ENCODE data around the gene ATL3. TPM values are rescaled to one million over a fixed set of nuclear protein-coding genes. Genes with fewer than 3 reads are reported as not detected.

The ATL3 gene
- total RNA-seq, 1 experiment from 2014 or later, result 24.0 TPM

GRCh38 chr11:63592975-63593395 lies 78.2 kb downstream of the ATL3 start:
- no peak overlapping the region for H3K23ac ChIP-seq (ENCODE audit: insufficient read length, low read depth, low read length)
- no peaks in the 10 kb centered on the region for H3K23me2 ChIP-seq (ENCODE audit: insufficient read length, low read depth, low read length, poor library complexity, severe bottlenecking)
- H4K91ac ChIP-seq (ENCODE audit: insufficient read length, low read depth, low read length), result no peak overlapping the region
- peak; percentile 68 for TF ChIP-seq CTCF (conservative IDR thresholded peaks at IDR 0.05)
- H3K4me2 ChIP-seq (ENCODE audit: insufficient read depth, insufficient read length, low read length), result no peak overlapping the region
- no peak overlapping the region for H2AFZ ChIP-seq (ENCODE audit: low read length)
- no peak overlapping the region for H2BK12ac ChIP-seq (ENCODE audit: insufficient read length, low read depth, low read length)
- no peak overlapping the region for H2AK5ac ChIP-seq (ENCODE audit: insufficient read length, low read length)
- H3K9me3 ChIP-seq (ENCODE audit: control insufficient read depth, low read depth, low read length), result no peaks in the 10 kb centered on the region
- Mint-ChIP-seq H3K36me3 (ENCODE audit: insufficient read depth in 1 of 3, low read depth in 3 of 3) (peaks cover 25 to 99% (median 82%) of the 10 kb centered on the region in 3 experiments; a peak in 6 of 7 replicates), H3K27ac (peak overlapping the region in 1 of 3 experiments; percentile 53; a peak in 3 of 7 replicates), H3K9me3 (peaks cover 7 to 12% of the 10 kb centered on the region in 2 experiments), H3K4me3 (no peak overlapping the region), H3K4me1 (peaks cover 3 to 18% of the 10 kb centered on the region in 2 experiments; a peak in 2 of 4 replicates), H3K27me3 (ENCODE audit: low read depth) (no peaks in the 10 kb centered on the region)
- H2BK20ac ChIP-seq (ENCODE audit: low read depth, low read length, poor library complexity, severe bottlenecking), result no peak overlapping the region
- H4K20me1 ChIP-seq (ENCODE audit: control insufficient read depth, insufficient read depth, insufficient read length), result no peaks in the 10 kb centered on the region
- H2BK120ac ChIP-seq (ENCODE audit: low read depth, low read length, poor library complexity, severe bottlenecking), result no peak overlapping the region
- no peaks in the 10 kb centered on the region for H3K4me1 ChIP-seq (ENCODE audit: insufficient read depth, low read length)
- H3K9ac ChIP-seq (ENCODE audit: extremely low read depth, insufficient read length, low read length), result no peak overlapping the region
- H3K18ac ChIP-seq (ENCODE audit: insufficient read length, low read depth, low read length), result no peak overlapping the region
- no peaks in the 10 kb centered on the region for H3K27me3 ChIP-seq (ENCODE audit: insufficient read depth, low read length)
- H3K79me2 ChIP-seq (ENCODE audit: insufficient read depth, low read length), result no peaks in the 10 kb centered on the region
- no peak overlapping the region for H3K4ac ChIP-seq (ENCODE audit: low read depth, low read length)
- no peak overlapping the region for H3K27ac ChIP-seq (ENCODE audit: insufficient read length, low read depth, low read length)
- no peak overlapping the region for H2BK15ac ChIP-seq (ENCODE audit: low read depth, low read length)
- WGBS (ENCODE audit: extremely low coverage, insufficient read length, low lambda C conversion rate), result no CpG with 5 or more reads among the region's 4 CpGs
- H3T11ph ChIP-seq (ENCODE audit: low read length), result no peak overlapping the region
- no peak overlapping the region for H4K5ac ChIP-seq (ENCODE audit: insufficient read length, low read depth, low read length)
- no peak overlapping the region for H2BK5ac ChIP-seq (ENCODE audit: insufficient read length, low read length)
- H4K8ac ChIP-seq (replicated peaks; ENCODE audit: insufficient read length, low read depth, low read length), result no peak overlapping the region
- no peak for DNase-seq
- H3K79me1 ChIP-seq (ENCODE audit: insufficient read depth, low read depth, low read length, poor library complexity, severe bottlenecking), result no peaks in the 10 kb centered on the region
- H3K56ac ChIP-seq (ENCODE audit: insufficient read length, low read depth, low read length), result no peak overlapping the region
- H3K14ac ChIP-seq (ENCODE audit: insufficient read depth, low read length), result no peak overlapping the region

All from H9 (cell line).